IgD-negative memory B cell (primary cell): ENCODE results near the gene NAT16. TPM values are rescaled to one million over a fixed set of nuclear protein-coding genes. Genes with fewer than 3 reads are reported as not detected.

Source experiments
- H3K27ac Mint-ChIP-seq, 3 donors: one replicate each; pipeline ENCODE4 v1.8.0; 2020 to 2022; ENCODE audit warnings: mild to moderate bottlenecking in 3 of 3, mixed read lengths in 3 of 3, moderate library complexity in 1 of 3
- H3K27me3 Mint-ChIP-seq: one replicate; pipeline ENCODE4 v1.8.0; 2021; ENCODE audit warnings: mixed read lengths
- H3K36me3 Mint-ChIP-seq: one replicate; pipeline ENCODE4 v1.8.0; 2020; ENCODE audit warnings: mild to moderate bottlenecking, mixed read lengths
- H3K4me1 Mint-ChIP-seq, 3 donors: one replicate each; pipeline ENCODE4 v1.8.0; 2020 to 2022; ENCODE audit warnings: mixed read lengths in 3 of 3, mild to moderate bottlenecking in 1 of 3
- H3K4me3 Mint-ChIP-seq, 4 donors: one replicate each; pipeline ENCODE4 v1.8.0; 2020 to 2022; ENCODE audit warnings: mild to moderate bottlenecking in 4 of 4, mixed read lengths in 4 of 4, moderate library complexity in 3 of 4
- H3K9me3 Mint-ChIP-seq, 3 donors: one replicate each; pipeline ENCODE4 v1.8.0; 2020 to 2021; ENCODE audit warnings: mixed read lengths in 3 of 3, mild to moderate bottlenecking in 1 of 3
- polyA plus RNA-seq: library from polyadenylated mRNA; unstranded; fragments of 300-500 nt; fragmentation: Illumina TruSeq; gene quantifications from one replicate; pipeline ENCODE4 v1.2.3, GENCODE V29; 2021

Gene NAT16
- polyA plus RNA-seq, 1 donor from 2014 or later = not detected

- Mint-ChIP-seq H3K27me3 (peaks cover 81% of the 10 kb centered on the region), H3K4me1 (peaks cover 20 to 32% (median 24%) of the 10 kb centered on the region in 3 donors), H3K9me3 (peaks cover 0 to 14% (median 0%) of the 10 kb centered on the region in 3 donors), H3K4me3 (peak overlapping the region in 3 of 4 donors; percentile 44 to 87 (median 85)), H3K27ac (peak overlapping the region in 2 of 3 donors; percentile 43 to 97), H3K36me3 (no peaks in the 10 kb centered on the region)
These were observed 10.1 kb downstream of the NAT16 start for GRCh38 chr7:101169838-101170551.

- peak overlapping the region; percentile 43 to 97 (median 89) for H3K27ac Mint-ChIP-seq
- peaks cover 0 to 14% (median 0%) of the 10 kb centered on the region in 3 donors for H3K9me3 Mint-ChIP-seq
- no peaks in the 10 kb centered on the region for H3K36me3 Mint-ChIP-seq
- H3K4me3 Mint-ChIP-seq = peak overlapping the region in 3 of 4 donors; percentile 44 to 87 (median 85)
- peaks cover 20 to 29% (median 24%) of the 10 kb centered on the region in 3 donors for H3K4me1 Mint-ChIP-seq
- H3K27me3 Mint-ChIP-seq = peaks cover 83% of the 10 kb centered on the region
These were observed 10.8 kb downstream of the NAT16 start for GRCh38 chr7:101169110-101169837.

GRCh38 chr7:101168412-101169049, 11.6 kb downstream of the NAT16 start:
- Mint-ChIP-seq H3K36me3 (no peaks in the 10 kb centered on the region), H3K9me3 (peaks cover 0 to 14% (median 0%) of the 10 kb centered on the region in 3 donors), H3K27me3 (peaks cover 78% of the 10 kb centered on the region), H3K4me3 (peak overlapping the region in 1 of 4 donors; percentile 36), H3K4me1 (peaks cover 17 to 26% (median 24%) of the 10 kb centered on the region in 3 donors), H3K27ac (peak overlapping the region; percentile 28 to 97 (median 84))

GRCh38 chr7:101167645-101168411, 12.3 kb downstream of the NAT16 start:
- Mint-ChIP-seq H3K4me1 (peaks cover 17 to 25% (median 24%) of the 10 kb centered on the region in 3 donors), H3K36me3 (no peaks in the 10 kb centered on the region), H3K4me3 (peak overlapping the region in 1 of 4 donors; percentile 36), H3K9me3 (peaks cover 0 to 14% (median 0%) of the 10 kb centered on the region in 3 donors), H3K27ac (peak overlapping the region; percentile 51 to 97 (median 84)), H3K27me3 (peaks cover 74% of the 10 kb centered on the region)

GRCh38 chr7:101166909-101167644, 13.0 kb downstream of the NAT16 start:
- peak overlapping the region in 2 of 4 donors; percentile 60 to 63 for H3K4me3 Mint-ChIP-seq
- H3K27me3 Mint-ChIP-seq = peaks cover 74% of the 10 kb centered on the region
- H3K36me3 Mint-ChIP-seq = no peaks in the 10 kb centered on the region
- peaks cover 0 to 15% (median 0%) of the 10 kb centered on the region in 3 donors for H3K9me3 Mint-ChIP-seq
- H3K4me1 Mint-ChIP-seq = peaks cover 17 to 26% (median 25%) of the 10 kb centered on the region in 3 donors
- peak overlapping the region in 2 of 3 donors; percentile 51 to 97 for H3K27ac Mint-ChIP-seq

- H3K4me1 Mint-ChIP-seq = peaks cover 17 to 26% (median 20%) of the 10 kb centered on the region in 3 donors
- H3K4me3 Mint-ChIP-seq = peak overlapping the region in 1 of 4 donors; percentile 63
- H3K36me3 Mint-ChIP-seq = no peaks in the 10 kb centered on the region
- H3K9me3 Mint-ChIP-seq = peaks cover 0 to 11% (median 0%) of the 10 kb centered on the region in 3 donors
- peak overlapping the region in 1 of 3 donors; percentile 97 for H3K27ac Mint-ChIP-seq
- H3K27me3 Mint-ChIP-seq = peaks cover 69% of the 10 kb centered on the region
These were observed 13.5 kb downstream of the NAT16 start for GRCh38 chr7:101166648-101166908.

- Mint-ChIP-seq H3K4me1 (peaks cover 17 to 25% (median 18%) of the 10 kb centered on the region in 3 donors), H3K36me3 (no peaks in the 10 kb centered on the region), H3K9me3 (peaks cover 0 to 7% (median 0%) of the 10 kb centered on the region in 3 donors), H3K27me3 (peaks cover 67% of the 10 kb centered on the region), H3K4me3 (peak overlapping the region; percentile 44 to 88 (median 70)), H3K27ac (peak overlapping the region; percentile 73 to 96 (median 85))
These were observed 14.0 kb downstream of the NAT16 start for GRCh38 chr7:101165958-101166647.

- H3K4me3 Mint-ChIP-seq = peak within 1 kb of the TSS; percentile 44 to 88 (median 70)
- no peaks in the 10 kb centered on the region for H3K36me3 Mint-ChIP-seq
- peaks cover 0 to 7% (median 0%) of the 10 kb centered on the region in 3 donors for H3K9me3 Mint-ChIP-seq
- H3K27ac Mint-ChIP-seq = peak within 1 kb of the TSS; percentile 73 to 96 (median 85)
- H3K27me3 Mint-ChIP-seq = peaks cover 59% of the 10 kb centered on the region
- peaks cover 9 to 21% (median 16%) of the 10 kb centered on the region in 3 donors for H3K4me1 Mint-ChIP-seq
These were observed 14.8 kb downstream of the NAT16 start, which contains the start of gene VGF for GRCh38 chr7:101165075-101165957. Gene VGF, minus strand, starts transcription at chr7:101165569. Its CDS starts 726 bp downstream, at chr7:101164843.

GRCh38 chr7:101164071-101164840, 15.8 kb downstream of the NAT16 start:
- peak overlapping the region in 1 of 3 donors; percentile 73 for H3K27ac Mint-ChIP-seq
- H3K4me3 Mint-ChIP-seq = peak overlapping the region; percentile 55 to 84 (median 69)
- peaks cover 48% of the 10 kb centered on the region for H3K27me3 Mint-ChIP-seq
- H3K4me1 Mint-ChIP-seq = peaks cover 2 to 15% (median 10%) of the 10 kb centered on the region in 3 donors
- H3K9me3 Mint-ChIP-seq = peaks cover 0 to 4% (median 0%) of the 10 kb centered on the region in 3 donors
- H3K36me3 Mint-ChIP-seq = no peaks in the 10 kb centered on the region

GRCh38 chr7:101163279-101164070, 16.6 kb downstream of the NAT16 start:
- H3K4me3 Mint-ChIP-seq = peak overlapping the region; percentile 57 to 85 (median 70)
- H3K4me1 Mint-ChIP-seq = peaks cover 0 to 13% (median 9%) of the 10 kb centered on the region in 3 donors
- peaks cover 42% of the 10 kb centered on the region for H3K27me3 Mint-ChIP-seq
- H3K27ac Mint-ChIP-seq = peak overlapping the region in 2 of 3 donors; percentile 32 to 76
- no peaks in the 10 kb centered on the region for H3K36me3 Mint-ChIP-seq
- H3K9me3 Mint-ChIP-seq = peaks cover 0 to 4% (median 0%) of the 10 kb centered on the region in 3 donors
